OCI-LY3 (cell line): ENCODE measurements around the gene DGKB.

Experiments
- EZH2phosphoT487 ChIP-seq: fragments of 200-600 bp; shearing (Covaris generic); IDR thresholded peaks from 2 replicates; pipeline ENCODE4 v1.6.1; 2018; ENCODE audit warnings: antibody characterized with exemption, mixed run types, low read depth
- TF ChIP-seq, protein P1 (sequence below): fragments of 200-600, 300-600 bp; sonication (generic); IDR thresholded peaks from 2 replicates; pipeline ENCODE4 v1.5.1; 2014; ENCODE audit warnings: antibody characterized with exemption, low read length, low read depth

GRCh38 chr7:14767716-14768425 lies 134.7 kb downstream of the DGKB start:
- no peak for TF ChIP-seq EZH2phosphoT487
- TF ChIP-seq, protein P1, sequence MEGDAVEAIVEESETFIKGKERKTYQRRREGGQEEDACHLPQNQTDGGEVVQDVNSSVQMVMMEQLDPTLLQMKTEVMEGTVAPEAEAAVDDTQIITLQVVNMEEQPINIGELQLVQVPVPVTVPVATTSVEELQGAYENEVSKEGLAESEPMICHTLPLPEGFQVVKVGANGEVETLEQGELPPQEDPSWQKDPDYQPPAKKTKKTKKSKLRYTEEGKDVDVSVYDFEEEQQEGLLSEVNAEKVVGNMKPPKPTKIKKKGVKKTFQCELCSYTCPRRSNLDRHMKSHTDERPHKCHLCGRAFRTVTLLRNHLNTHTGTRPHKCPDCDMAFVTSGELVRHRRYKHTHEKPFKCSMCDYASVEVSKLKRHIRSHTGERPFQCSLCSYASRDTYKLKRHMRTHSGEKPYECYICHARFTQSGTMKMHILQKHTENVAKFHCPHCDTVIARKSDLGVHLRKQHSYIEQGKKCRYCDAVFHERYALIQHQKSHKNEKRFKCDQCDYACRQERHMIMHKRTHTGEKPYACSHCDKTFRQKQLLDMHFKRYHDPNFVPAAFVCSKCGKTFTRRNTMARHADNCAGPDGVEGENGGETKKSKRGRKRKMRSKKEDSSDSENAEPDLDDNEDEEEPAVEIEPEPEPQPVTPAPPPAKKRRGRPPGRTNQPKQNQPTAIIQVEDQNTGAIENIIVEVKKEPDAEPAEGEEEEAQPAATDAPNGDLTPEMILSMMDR: no peak
